ENCODE results near the gene TSPAN33.

TSPAN33 gene

DNA sequence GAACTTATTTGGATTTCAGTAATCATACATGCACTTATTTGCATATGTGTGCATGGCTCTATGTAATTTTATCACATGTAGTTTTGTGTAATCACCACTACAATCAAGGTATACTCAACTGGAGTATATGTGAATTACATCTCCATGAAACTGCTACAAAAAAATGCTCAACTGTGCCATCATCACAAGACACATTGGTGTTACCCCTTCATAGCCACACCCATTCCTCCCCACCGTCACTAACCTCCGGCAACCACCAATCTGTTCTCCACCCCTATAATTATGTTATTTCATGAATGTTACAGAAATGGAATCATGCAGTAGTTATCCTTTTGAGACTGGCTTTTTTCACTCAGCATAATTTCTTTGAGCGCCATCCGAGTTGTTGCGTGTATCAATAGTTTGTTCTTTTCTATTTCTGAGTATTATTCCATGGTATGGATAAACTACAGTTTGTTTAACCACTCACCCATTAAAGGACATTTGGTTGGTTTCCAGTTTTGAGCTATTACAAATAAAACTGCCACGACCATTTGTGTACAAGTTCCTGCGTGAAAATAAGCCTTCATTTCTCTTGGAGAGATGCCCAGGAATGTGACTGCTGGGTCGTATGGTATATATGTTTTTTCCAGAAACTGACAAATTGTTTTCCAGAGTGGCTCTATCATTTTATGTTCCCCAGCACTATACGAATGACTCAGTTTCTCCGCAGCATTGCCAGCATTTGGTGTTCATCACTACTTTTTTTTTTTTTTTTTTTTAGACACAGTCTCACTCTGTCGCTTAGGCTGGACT, 32.6 kb downstream of the TSPAN33 start:
- no peak for ATAC-seq (ENCODE audit: insufficient read depth, low read depth)
- Histone ChIP-seq H4K20me1 (ENCODE audit: insufficient read depth, low read length) (no peaks in the 10 kb centered on the region), H3K9me3 (ENCODE audit: insufficient read depth, low read length, severe bottlenecking) (no peaks in the 10 kb centered on the region), H3K4me3 (ENCODE audit: low read depth in 1 of 2, low read length in 2 of 2) (no peak overlapping the region), H3K9ac (ENCODE audit: low read depth, low read length) (no peak overlapping the region), H3K79me2 (ENCODE audit: insufficient read depth, low read length) (no peaks in the 10 kb centered on the region), H3K36me3 (ENCODE audit: insufficient read depth, low read length) (no peaks in the 10 kb centered on the region), H2AFZ (ENCODE audit: low read depth, low read length) (no peak overlapping the region), H3K27ac (ENCODE audit: low read length) (no peak overlapping the region), H3K27me3 (ENCODE audit: insufficient read depth, low read length, poor library complexity) (peaks cover 2% of the 10 kb centered on the region), H3K4me1 (ENCODE audit: insufficient read depth, low read length) (no peaks in the 10 kb centered on the region), H3K4me2 (ENCODE audit: insufficient read depth, low read length) (no peak overlapping the region)
- no peak for TF ChIP-seq EZH2 (IDR thresholded peaks at IDR 0.05; ENCODE audit: borderline replicate concordance, low read depth, low read length, severe bottlenecking)
- TF ChIP-seq, protein P1, sequence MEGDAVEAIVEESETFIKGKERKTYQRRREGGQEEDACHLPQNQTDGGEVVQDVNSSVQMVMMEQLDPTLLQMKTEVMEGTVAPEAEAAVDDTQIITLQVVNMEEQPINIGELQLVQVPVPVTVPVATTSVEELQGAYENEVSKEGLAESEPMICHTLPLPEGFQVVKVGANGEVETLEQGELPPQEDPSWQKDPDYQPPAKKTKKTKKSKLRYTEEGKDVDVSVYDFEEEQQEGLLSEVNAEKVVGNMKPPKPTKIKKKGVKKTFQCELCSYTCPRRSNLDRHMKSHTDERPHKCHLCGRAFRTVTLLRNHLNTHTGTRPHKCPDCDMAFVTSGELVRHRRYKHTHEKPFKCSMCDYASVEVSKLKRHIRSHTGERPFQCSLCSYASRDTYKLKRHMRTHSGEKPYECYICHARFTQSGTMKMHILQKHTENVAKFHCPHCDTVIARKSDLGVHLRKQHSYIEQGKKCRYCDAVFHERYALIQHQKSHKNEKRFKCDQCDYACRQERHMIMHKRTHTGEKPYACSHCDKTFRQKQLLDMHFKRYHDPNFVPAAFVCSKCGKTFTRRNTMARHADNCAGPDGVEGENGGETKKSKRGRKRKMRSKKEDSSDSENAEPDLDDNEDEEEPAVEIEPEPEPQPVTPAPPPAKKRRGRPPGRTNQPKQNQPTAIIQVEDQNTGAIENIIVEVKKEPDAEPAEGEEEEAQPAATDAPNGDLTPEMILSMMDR (IDR thresholded peaks at IDR 0.05; ENCODE audit: borderline replicate concordance, extremely low read depth, low read length, poor library complexity, severe bottlenecking): no peak
- no peak for DNase-seq

DNA sequence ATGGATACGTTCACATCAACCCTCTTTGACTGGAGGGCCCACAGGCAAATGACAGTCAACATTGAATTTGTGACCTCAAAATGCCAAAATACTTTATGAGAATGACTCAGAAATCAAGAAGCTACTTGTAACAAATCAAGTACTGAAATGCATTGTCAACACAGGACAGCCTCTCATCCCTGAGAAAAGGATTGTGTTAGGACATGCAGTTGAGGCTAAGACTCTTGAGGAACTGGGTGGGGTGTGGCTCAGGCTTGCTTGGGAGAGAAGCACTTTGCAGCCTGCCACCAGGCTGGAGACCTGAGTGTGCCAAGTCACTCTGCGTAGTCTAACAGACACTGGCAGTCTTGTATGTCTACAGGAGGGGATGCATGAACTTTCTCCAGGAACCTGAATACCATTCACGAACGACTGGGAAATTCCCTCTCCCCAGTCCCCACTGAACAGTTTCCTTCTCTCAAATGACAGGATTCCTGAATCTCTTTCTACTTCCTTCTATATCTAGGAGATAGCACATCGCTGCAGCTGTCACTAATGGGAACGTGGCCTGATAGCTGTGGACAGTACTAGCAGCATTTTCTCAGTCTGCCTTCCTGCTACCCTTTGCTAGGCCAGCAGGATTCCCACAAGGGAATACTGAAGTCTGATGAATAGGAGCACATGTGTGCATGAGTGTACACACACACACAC, 40.6 kb downstream of the TSPAN33 start:
- no peak for DNase-seq
- H3K9ac ChIP-seq (ENCODE audit: low read depth, low read length): no peak overlapping the region
- H3K36me3 ChIP-seq (ENCODE audit: insufficient read depth, low read length): no peaks in the 10 kb centered on the region; the same call in 1 of the 2 replicates
- H3K27ac ChIP-seq (ENCODE audit: low read length): no peak overlapping the region
- no peaks in the 10 kb centered on the region for H3K9me3 ChIP-seq (ENCODE audit: insufficient read depth, low read length, severe bottlenecking)
- TF ChIP-seq, protein P1 (IDR thresholded peaks at IDR 0.05; ENCODE audit: borderline replicate concordance, extremely low read depth, low read length, poor library complexity, severe bottlenecking): no peak
- no peak for TF ChIP-seq EZH2 (IDR thresholded peaks at IDR 0.05; ENCODE audit: borderline replicate concordance, low read depth, low read length, severe bottlenecking)
- peaks cover 31% of the 10 kb centered on the region for H3K27me3 ChIP-seq (ENCODE audit: insufficient read depth, low read length, poor library complexity)
- no peak overlapping the region for H3K4me2 ChIP-seq (ENCODE audit: insufficient read depth, low read length)
- no peak overlapping the region for H2AFZ ChIP-seq (ENCODE audit: low read depth, low read length)
- peaks cover 23% of the 10 kb centered on the region for H3K4me1 ChIP-seq (ENCODE audit: insufficient read depth, low read length)
- H4K20me1 ChIP-seq (ENCODE audit: insufficient read depth, low read length): no peaks in the 10 kb centered on the region
- H3K79me2 ChIP-seq (ENCODE audit: insufficient read depth, low read length): no peaks in the 10 kb centered on the region; the same call in 1 of the 2 replicates
- no peak overlapping the region for H3K4me3 ChIP-seq (ENCODE audit: low read depth in 1 of 2, low read length in 2 of 2)
- ATAC-seq (ENCODE audit: insufficient read depth, low read depth): no peak

DNA sequence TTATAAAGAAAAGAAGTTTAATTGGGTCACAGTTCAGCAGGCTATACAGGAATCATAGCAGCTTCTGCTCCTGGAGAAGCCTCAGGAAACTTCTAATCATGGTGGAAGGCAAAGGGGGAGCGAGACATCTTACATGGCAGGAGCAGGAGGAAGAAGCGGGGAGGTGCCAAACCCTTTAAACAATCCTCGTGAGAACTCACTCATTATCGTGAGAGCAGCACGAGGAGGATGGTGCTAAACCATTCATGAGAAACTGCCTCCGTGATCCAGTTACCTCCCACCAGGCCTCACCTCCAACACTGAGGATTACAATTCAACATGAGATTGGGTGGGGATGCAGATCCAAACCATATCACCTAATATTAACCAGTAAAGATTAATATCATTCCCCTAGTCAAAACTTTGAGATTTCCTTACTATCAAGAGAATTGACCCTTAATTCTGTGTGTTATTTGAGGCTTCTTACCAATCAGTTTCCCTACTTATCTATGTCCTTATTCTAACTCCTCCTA, 42.3 kb downstream of the TSPAN33 start:
- Histone ChIP-seq H3K4me1 (ENCODE audit: insufficient read depth, low read length) (peaks cover 27% of the 10 kb centered on the region), H3K27me3 (ENCODE audit: insufficient read depth, low read length, poor library complexity) (peaks cover 32% of the 10 kb centered on the region), H2AFZ (ENCODE audit: low read depth, low read length) (no peak overlapping the region), H3K9ac (ENCODE audit: low read depth, low read length) (no peak overlapping the region), H3K36me3 (ENCODE audit: insufficient read depth, low read length) (no peaks in the 10 kb centered on the region; the same call in 1 of the 2 replicates), H3K27ac (ENCODE audit: low read length) (no peak overlapping the region), H4K20me1 (ENCODE audit: insufficient read depth, low read length) (peaks cover 9% of the 10 kb centered on the region; the same call in 1 of the 2 replicates), H3K79me2 (ENCODE audit: insufficient read depth, low read length) (no peaks in the 10 kb centered on the region; the same call in none of the 2 replicates), H3K4me3 (ENCODE audit: low read depth in 1 of 2, low read length in 2 of 2) (no peak overlapping the region), H3K9me3 (ENCODE audit: insufficient read depth, low read length, severe bottlenecking) (no peaks in the 10 kb centered on the region), H3K4me2 (ENCODE audit: insufficient read depth, low read length) (no peak overlapping the region)
- ATAC-seq (ENCODE audit: insufficient read depth, low read depth) (no peak), DNase-seq (no peak)
- TF ChIP-seq, protein P1 (IDR thresholded peaks at IDR 0.05; ENCODE audit: borderline replicate concordance, extremely low read depth, low read length, poor library complexity, severe bottlenecking): no peak
- TF ChIP-seq EZH2 (IDR thresholded peaks at IDR 0.05; ENCODE audit: borderline replicate concordance, low read depth, low read length, severe bottlenecking): no peak
